Daoy (cell line): ENCODE results near the gene SELENOI. TPM values are rescaled to one million over a fixed set of nuclear protein-coding genes. Genes with fewer than 3 reads are reported as not detected.
"Not testable (repeated sequence)": the region's sequence is repeated elsewhere in the genome, so short reads cannot be mapped to it uniquely, and the experiment has no call there.

ENCODE experiments used
- DNase-seq: peaks from one replicate; pipeline ENCODE4 v3.0.0-alpha.2; 2015; ENCODE audit warnings: low read depth
- total RNA-seq: library from RNA; depleted of rRNA; stranded (reverse); fragments of >200 nt; shearing (Covaris generic); gene quantifications from 2 replicates; pipeline ENCODE4 v1.2.3, GENCODE V29; 2014

Gene SELENOI
- total RNA-seq, 1 experiment from 2014 or later = 33.2 TPM

DNA sequence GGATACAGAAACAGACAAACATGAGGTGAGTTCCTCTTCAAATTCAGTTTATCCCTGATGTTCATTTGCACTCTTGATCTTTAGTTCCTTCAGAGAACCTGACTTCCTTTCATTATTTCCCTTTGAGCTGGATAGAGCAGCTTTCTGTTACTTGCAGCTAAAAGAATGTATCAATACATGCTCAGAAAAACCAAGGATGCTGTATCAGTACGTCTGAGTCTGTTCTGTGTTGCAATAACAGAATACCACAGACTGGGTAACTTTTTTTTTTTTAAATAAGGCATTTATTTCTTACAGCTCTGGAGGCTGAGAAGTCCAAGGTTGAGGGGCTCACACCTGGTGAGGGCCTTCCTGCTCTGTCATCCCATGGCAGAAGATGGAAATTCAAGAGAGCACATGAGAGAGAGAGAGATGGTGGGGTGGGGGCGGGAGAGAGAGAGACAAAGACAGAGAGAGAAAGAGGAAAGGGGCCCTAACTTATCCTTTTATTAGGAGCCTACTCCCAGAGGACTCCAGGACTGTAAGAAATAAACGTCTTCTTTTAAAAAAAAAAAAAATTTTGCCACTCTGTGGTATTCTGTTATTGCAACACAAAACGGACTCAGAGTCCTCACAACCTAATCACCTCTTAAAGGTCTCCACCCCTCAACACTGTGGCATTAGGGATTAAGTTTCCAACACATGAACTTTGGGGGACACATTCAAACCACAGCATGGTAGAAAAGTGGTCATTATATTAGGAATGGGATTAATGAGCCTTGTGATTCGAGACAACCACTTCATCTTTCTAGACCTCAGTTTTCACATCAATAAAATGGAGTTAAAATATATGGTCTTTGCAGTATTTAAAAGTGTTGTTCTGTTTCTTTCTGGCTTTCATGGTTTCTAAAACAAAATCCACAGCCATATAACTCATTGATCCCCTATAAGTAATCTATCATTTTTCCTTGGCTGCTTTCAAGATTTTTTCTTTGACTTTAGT, 18.4 kb upstream of the SELENOI start:
- DNase-seq = no peak

DNA sequence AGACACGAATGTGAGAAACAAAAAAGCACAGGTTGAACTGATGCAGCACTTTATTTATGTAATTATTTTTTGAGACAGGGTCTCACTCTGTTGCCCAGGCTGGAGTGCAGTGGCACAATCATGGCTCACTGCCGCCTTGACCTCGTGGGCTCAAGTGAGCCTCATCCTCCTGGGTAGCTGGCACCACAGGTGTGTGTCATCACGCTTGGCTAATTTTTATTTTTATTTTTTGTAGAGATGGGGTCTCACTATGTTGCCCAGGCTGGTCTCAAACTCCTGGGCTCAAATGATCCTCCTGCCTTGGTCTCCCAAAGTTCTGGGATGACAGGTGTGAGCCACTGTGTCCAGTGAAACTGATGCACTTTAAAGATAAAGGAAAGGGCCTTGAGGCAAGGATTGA, 16.9 kb upstream of the SELENOI start:
- DNase-seq = not testable (repeated sequence)

DNA sequence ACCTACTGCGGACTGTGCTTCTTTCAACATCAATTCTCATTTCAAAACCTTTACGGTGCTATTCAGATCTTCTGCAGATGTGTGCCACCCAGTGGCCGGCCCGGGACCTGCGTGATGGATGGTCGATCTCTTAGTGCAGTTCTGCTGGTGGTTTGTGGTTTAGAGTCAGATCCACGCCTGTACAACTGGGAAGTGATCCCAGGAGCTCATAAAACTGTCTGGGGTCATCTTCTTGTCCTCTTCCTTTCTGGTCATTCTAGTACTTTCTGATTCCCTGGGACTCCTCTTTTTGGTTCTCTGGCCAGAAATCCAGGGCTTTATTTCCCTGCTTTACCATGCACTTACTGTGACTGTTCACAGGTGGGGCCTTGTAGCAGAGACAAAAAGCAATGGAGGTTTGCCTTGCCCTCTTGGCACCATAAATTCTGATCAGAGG, 15.8 kb upstream of the SELENOI start:
- DNase-seq = peak; percentile 83

DNA sequence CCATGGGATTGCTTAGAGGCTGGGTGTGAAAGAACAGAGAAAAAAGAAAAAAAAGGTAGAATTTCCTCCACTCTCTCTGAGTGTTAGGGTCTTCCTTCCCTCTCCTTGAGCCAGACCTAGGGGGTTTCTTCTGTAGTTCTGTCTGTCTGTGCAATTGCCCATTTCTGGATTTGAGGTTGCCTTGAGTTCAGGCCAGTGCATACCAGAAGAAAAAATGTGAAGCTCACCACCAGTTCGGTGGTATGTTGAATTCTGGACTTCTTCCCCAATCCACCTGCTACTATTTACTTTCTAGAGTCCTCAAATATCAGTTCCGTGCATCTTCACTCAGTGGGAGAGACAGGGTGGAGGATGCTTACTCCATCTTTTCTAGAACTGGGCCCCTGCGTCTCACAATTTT, 15.3 kb upstream of the SELENOI start:
- DNase-seq = no peak

DNA sequence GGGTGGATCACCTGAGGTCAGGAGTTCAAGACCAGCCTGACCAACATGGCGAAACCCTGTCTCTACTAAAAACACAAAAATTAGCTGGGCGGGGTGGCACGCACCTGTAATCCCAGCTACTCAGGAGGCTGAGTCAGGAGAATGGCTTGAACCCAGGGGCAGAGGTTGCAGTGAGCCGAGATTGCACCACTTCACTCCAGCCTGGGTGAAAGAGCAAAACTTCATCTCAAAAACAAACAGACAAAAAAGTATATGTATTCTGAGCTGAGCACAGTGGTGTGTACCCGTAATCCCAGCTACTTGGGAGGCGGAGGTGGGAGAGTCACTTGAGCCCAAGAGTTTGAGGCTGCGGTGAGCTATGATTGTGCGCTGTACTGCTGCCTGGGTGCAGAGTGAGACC, 14.6 kb upstream of the SELENOI start:
- not testable (repeated sequence) for DNase-seq

DNA sequence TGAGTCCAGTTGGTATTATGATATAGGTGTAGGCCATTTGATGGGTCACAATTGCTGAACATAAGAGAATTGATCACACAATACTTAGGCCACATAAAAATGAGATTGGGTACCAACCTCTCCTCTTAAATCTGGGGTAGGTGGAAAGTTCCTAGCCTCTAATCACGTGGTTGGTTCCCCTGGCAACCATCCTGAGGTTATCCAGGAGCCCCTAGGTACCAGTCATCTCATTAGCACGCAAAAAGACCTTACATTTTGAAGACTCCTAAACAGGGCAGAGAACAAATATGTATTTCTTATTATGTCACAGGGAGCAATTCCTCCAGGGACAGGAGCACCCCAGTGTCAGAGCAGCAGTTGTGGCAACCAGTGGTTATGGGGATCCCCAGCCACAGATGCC, 12.7 kb upstream of the SELENOI start:
- no peak for DNase-seq

DNA sequence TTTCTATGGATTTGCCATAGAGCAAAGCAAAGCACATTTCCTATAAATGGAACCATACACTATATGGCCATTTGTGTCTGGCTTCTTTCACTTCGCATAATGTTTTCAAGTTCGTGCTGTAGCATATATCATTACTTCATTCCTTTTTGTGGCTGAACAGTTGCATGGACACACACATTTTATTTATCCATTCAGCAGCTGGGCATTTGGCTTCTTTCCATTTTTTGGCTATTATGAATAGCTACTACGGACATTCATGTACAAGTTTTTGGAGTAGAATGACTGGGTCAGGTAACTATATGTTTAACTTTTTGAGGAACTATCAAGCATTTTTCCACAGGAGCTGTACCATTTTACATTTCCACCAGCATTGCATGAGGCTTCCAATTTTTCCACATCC, 10.7 kb upstream of the SELENOI start:
- no peak for DNase-seq

DNA sequence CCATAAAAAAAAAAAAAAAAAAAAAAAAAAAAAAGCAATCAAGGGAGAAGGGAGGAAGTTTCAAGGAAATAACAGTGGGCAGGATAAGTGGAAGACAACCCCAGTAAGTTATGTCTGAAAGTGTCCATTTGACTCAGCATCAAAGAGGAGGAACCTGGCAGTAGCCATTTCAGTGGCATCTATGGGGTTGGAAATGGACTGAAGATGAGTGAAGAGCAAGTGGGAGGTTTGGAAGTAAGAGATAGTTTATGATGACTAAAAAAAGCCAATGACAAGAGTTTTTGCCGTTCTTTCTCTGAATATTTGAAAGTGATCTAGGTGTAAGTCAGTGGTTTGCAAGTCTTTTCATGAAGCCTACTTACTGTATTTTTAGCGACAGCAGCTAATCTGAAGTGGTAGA, 9.2 kb upstream of the SELENOI start:
- DNase-seq = no peak

DNA sequence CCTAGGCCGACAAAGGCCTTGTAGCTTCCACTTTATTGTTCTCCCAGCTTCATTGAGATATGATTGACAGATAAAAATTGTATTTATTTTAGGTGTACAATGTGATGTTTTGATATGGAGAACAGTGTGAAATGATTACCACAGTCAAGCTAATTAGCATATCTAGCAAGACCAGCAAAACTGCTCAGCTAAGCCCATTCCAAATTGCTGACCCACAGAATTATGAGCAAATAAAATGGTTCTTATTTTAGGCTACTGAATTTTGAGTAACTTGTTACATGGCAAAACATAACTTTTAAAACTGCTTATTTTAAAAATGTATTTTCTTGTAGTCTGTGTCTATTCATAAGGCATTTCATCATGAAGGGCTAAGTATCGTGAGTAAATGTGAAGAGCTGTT, 8.6 kb upstream of the SELENOI start:
- DNase-seq = no peak

DNA sequence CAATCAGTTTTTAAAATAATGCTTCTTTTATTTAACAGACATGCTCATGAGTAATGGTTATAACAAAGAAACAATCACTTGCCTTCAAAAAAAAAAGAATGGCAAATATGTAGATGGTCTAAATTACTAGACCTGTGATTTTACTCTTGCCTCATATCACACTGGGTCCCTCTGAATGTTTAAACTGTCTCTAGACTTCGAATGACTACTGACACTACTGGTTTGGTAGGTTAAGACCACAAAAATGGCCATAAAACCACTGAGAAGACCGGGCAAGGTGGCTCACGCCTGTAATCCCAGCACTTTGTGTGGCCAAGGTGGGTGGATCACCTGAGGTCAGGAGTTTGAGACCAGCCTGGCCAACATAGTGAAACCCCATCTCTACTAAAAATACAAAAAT, 5.1 kb upstream of the SELENOI start:
- DNase-seq = no peak

DNA sequence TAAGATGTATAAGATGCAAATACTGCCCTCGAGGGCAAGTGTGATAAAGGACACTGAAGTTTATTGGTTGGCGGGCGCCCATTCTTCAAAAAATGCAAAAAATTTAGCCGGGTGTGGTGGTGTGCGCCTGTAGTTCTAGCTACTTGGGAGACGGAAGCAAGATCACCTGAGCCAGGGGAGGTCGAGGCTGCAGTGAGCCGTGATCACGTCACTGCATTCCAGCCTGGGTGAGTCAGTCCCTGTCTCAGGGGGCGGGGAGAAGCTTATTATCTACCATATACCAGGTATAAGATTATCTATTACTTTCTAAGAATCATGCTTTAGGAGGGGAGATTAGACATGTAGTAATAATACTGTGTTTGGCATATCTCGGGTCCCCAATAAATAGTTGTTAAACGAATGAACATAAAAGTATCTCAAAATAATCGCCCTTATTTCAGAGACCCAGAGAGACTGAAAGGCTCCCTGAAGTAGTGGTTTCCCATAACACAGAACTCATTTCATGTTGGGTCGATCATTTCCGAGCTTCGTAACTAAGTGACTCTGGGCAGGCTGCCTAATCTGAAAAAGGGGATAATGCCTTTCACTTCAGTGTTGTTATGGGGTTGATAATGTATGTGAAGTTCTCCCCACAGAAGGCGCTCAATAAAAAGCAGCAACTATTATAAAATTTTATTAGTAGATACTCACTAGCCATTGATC, 1.2 kb upstream of the SELENOI start:
- DNase-seq = peak; percentile 69

DNA sequence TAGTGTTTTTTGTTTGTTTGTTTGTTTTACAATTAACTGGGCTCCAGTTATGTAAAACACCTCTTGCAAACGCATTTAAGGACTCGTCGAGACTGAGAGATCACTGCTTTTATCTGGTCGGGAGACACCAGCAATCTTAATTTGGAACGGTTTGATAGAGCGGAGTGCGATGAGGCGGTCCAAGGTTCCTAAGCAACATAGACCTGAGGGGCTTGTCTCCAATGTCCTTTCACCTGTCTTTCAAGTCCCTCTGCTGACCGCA, 729 bp upstream of the SELENOI start:
- no peak for DNase-seq

DNA sequence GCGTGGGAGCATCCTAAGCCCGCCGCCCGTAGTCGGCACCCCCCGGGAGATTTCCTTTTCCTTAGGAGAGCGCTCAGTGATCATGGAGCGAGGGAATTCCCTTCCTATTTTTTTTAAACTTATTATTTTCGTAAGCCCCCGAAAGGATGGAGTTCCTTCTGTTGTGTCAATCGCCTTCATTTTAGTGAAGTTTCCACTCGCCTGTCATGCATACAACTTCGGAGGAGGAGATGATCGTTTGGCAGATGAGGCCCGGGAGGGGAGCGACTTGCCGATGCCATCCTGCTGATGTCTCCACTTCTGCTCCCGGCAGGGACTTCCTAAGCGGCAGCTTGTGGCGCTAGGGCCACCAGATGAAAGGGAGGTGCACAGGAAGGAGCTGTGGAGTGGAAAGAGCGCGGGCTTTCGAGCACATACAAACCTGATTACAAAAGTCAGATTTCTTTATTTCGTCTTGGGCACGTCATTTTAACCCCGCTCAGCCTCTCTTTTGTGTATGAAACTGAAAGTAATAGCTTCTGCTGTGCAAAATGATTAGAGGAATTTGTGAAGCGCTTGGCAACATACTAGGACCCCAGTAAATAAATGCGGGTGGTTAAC, 611 bp downstream of the SELENOI start, which contains the start of gene ADGRF3:
TSS of gene ADGRF3 (minus strand) at position 336 of the 600 bp plus-strand sequence. CDS start 555 bp downstream, outside the sequence.
- DNase-seq = peak; percentile 64

DNA sequence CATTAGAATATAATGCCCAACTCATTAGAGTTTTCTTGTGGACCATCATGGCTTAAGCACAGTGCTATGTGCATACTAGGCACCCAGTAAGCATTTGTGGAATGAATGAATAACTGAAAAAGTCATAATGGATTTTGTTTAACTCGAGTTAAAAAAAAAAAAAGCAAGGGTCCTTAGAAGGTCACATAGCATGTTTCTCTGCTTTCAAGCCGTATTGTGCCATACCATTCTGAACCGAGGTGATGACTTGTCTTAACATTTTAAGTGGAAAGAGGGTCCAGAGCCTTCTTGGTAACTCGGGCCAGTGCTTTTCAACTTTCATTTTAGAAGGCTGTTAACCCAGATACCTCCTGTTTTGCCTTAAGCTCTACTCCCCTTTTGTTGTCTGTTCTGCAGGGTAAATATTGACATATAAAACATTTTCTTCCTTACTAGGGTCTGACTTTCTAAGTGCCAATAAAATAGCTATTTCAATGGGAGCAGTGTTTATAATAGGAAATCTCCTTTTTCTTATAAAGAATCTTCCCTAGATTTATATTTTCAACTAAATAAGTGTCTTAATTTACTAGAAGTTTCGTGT, 1.4 kb downstream of the SELENOI start:
- DNase-seq = no peak

DNA sequence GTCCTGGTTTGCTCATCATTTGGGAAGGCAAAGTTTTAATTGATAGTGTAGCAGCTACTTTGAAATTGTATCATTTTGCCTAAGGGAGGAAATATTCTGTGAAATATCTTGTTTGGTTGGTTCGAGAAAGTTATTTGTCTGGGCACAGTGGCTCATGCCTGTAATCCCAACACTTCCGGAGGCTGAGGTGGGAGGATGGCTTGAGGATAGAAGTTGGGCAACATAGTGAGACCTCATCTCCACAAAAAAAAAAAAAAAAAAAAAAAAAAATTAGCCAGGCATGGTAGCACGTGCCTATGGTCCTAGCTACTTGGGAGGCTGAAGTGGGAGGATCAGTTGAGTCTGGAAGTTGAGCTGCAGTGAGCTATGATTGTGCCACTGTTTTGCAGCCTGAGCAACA, 3.7 kb downstream of the SELENOI start:
- DNase-seq = no peak

DNA sequence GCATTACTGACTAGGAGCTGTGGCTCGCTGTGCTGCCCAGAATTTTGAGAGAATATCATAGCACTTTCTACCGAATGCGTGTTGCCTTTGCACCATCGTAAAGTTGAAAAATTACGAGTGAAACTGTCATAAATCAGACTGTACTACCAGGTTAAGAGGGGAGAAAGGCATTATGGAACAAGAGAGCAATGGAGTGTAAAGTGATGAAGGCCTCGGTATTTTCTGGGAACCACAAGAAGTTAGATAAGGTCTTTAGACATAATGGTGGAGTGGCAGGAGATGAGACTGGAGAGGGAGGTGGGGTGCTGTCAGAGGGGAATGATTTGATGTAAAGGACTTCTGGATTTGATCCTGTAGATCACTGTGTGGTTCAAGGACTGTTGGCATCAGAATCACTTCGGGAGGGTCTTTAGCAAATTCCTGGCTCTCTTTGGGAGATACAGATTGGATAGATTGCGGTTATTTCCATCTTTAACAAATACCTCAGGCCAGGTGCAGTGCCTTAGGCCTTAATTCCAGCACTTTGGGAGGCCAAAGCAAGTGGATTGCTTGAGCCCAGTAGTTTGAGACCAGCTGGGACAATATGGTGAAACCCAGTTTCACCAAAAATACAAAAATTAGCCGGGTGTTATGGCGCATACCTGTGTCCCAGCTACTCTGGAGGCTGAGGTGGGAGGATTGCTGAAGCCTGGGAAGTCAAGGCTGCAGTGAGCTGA, 5.6 kb downstream of the SELENOI start:
- DNase-seq = no peak

DNA sequence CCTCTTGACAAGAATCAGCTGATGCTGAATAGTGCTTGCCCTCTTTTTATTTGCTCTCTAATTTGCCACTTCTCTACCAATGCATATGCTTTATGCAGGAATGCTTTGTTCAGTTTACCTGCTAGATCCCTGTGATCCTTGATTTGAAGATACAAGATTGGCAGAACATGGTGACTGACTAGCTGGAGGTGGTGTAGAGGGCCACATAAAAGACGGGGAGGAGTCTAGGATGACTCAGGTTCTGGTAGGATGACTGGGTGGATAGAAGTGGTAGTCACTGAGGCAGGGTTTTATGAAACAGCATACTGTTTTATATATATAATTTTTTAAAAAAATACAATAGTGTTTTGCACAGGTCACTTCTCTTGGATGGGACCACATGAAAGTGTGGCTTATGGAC, 6.9 kb downstream of the SELENOI start:
- peak; percentile 59 for DNase-seq

DNA sequence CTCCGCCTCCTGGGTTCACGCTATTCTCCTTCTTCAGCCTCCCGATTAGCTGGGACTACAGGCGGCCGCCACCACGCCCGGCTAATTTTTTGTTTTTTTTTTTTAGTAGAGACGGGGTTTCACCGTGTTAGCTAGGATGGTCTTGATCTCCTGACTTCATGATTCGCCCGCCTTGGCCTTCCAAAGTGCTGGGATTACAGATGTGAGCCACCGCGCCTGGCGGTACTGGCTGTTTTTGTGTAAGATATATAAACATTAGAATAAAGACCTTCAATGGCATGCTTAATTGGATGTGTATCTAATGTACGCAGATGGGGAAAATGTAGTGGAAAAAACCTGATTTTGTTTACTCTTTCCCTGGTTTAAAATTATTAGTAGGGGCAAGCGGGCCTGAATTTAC, 8.5 kb downstream of the SELENOI start:
- not testable (repeated sequence) for DNase-seq

DNA sequence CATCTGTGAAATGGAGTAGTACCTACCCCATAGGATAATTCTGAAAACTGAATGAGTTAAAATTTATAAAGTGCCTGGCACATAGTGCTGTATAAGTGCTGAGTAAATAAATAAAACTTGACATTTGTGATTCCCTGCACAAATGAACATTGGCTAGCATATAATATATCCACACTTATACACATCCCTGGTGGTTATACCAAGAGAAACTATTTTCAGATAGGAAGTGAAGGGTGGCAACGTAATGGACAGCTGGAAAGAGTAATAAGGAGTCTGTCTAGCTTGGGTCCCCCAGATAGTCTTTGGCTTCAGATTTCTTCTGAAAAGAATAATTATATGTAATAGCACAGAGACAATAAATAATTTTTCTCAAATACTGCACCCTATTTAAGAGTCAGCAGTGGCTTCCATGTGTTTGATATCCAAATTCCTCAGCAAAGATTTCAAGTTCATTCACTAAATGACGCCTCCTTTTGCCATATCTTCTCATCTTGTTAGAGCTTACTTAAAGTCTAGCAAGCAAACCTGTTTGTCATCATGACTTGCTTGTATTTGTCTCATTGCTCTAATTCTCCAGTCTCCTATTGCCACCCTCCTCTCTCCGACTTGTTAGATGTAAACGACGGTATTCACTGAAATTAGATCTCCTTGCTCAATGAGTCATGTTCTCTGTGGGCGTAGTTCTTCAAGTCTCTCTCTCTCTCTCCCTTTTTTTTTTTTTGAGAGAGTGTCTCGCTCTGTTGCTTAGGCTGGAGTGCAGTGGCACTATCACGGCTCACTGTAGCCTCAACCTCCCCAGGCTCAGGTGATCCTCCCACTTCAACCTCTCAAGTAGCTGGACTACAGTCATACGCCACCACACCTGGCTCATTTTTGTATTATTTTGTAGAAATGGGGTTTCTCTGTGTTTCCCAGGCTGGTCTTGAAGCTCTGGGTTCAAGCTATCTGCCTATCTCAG, 9.4 kb downstream of the SELENOI start:
- DNase-seq = peak; percentile 91

DNA sequence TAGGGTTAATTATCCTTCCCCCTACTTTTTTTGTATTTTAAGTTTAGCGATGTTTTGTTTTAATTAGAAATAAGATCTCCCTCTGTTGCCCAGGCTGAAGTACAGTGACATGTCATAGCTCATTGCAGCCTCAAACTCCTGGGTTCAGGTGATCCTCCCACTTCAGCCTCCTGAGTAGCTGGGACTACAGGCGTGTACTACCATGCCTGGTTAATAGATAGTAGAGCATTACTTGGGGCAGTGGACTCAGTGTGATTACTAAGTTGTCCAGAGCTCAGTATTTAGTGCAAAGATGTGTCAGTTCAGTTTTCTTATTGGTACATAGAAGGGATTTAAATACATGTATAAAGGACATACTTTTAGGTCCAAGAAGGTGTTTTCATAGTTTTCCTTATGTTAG, 10.2 kb downstream of the SELENOI start:
- DNase-seq = no peak
